ENCODE measurements around the gene CRELD1. TPM values are rescaled to one million over a fixed set of nuclear protein-coding genes. Genes with fewer than 3 reads are reported as not detected.

CRELD1 gene
- total and polyA plus RNA-seq, 10 of the 15 experiments (the other 5 are each of a cell fraction or from before 2014, with no cell fraction given) = 1.3 to 15.9 (median 8.8) TPM

DNA sequence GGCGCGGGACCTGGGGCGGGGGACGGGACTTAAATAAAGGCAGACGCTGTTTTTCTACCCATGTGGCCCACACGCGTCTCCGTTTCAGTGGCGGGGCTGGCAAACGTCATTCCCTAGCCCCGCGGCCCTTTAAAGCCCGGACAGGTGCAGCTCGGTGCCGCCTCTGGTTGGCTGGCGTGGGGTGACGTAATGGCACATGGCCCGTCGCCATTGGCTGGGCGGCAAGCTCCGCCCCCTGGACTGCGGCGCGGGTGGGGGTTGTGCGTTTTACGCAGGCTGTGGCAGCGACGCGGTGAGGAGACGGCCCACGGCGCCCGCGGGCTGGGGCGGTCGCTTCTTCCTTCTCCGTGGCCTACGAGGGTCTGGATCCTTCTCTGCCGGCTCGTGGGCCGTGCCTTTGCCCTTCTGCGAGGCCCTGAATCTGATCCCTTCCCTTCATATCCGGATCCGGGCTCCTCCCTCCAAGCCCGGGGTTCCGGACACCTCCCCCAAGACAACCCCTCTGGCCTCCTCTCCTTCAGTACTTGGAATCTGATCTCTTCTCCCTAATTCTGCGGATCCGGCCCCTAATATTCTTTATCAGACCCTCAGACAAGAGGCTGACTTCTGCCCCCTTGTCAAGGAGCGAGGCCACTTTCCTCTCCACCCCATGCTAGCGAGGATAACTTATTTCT, at the start of gene CRELD1 (continued):
- TF ChIP-seq, protein P1, sequence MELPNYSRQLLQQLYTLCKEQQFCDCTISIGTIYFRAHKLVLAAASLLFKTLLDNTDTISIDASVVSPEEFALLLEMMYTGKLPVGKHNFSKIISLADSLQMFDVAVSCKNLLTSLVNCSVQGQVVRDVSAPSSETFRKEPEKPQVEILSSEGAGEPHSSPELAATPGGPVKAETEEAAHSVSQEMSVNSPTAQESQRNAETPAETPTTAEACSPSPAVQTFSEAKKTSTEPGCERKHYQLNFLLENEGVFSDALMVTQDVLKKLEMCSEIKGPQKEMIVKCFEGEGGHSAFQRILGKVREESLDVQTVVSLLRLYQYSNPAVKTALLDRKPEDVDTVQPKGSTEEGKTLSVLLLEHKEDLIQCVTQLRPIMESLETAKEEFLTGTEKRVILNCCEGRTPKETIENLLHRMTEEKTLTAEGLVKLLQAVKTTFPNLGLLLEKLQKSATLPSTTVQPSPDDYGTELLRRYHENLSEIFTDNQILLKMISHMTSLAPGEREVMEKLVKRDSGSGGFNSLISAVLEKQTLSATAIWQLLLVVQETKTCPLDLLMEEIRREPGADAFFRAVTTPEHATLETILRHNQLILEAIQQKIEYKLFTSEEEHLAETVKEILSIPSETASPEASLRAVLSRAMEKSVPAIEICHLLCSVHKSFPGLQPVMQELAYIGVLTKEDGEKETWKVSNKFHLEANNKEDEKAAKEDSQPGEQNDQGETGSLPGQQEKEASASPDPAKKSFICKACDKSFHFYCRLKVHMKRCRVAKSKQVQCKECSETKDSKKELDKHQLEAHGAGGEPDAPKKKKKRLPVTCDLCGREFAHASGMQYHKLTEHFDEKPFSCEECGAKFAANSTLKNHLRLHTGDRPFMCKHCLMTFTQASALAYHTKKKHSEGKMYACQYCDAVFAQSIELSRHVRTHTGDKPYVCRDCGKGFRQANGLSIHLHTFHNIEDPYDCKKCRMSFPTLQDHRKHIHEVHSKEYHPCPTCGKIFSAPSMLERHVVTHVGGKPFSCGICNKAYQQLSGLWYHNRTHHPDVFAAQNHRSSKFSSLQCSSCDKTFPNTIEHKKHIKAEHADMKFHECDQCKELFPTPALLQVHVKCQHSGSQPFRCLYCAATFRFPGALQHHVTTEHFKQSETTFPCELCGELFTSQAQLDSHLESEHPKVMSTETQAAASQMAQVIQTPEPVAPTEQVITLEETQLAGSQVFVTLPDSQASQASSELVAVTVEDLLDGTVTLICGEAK (IDR thresholded peaks at IDR 0.05; ENCODE audit: borderline replicate concordance) = peak; percentile 57; the same call in 1 of the 2 replicates
- TF ChIP-seq, protein P2, sequence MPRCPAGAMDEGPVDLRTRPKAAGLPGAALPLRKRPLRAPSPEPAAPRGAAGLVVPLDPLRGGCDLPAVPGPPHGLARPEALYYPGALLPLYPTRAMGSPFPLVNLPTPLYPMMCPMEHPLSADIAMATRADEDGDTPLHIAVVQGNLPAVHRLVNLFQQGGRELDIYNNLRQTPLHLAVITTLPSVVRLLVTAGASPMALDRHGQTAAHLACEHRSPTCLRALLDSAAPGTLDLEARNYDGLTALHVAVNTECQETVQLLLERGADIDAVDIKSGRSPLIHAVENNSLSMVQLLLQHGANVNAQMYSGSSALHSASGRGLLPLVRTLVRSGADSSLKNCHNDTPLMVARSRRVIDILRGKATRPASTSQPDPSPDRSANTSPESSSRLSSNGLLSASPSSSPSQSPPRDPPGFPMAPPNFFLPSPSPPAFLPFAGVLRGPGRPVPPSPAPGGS (IDR thresholded peaks at IDR 0.05; ENCODE audit: borderline replicate concordance, insufficient read depth, low read depth, low read length, poor library complexity, severe bottlenecking) = no peak
- TF ChIP-seq MTA3 (IDR thresholded peaks at IDR 0.05; ENCODE audit: borderline replicate concordance, low read length) = no peak
- TF ChIP-seq JUND (IDR thresholded peaks at IDR 0.05; ENCODE audit: low read depth, low read length) = peak; percentile 60; the same call in 1 of the 2 replicates
- TF ChIP-seq, protein P3, sequence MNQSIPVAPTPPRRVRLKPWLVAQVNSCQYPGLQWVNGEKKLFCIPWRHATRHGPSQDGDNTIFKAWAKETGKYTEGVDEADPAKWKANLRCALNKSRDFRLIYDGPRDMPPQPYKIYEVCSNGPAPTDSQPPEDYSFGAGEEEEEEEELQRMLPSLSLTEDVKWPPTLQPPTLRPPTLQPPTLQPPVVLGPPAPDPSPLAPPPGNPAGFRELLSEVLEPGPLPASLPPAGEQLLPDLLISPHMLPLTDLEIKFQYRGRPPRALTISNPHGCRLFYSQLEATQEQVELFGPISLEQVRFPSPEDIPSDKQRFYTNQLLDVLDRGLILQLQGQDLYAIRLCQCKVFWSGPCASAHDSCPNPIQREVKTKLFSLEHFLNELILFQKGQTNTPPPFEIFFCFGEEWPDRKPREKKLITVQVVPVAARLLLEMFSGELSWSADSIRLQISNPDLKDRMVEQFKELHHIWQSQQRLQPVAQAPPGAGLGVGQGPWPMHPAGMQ (IDR thresholded peaks at IDR 0.05; ENCODE audit: borderline replicate concordance) = no peak
- TF ChIP-seq, protein P4, sequence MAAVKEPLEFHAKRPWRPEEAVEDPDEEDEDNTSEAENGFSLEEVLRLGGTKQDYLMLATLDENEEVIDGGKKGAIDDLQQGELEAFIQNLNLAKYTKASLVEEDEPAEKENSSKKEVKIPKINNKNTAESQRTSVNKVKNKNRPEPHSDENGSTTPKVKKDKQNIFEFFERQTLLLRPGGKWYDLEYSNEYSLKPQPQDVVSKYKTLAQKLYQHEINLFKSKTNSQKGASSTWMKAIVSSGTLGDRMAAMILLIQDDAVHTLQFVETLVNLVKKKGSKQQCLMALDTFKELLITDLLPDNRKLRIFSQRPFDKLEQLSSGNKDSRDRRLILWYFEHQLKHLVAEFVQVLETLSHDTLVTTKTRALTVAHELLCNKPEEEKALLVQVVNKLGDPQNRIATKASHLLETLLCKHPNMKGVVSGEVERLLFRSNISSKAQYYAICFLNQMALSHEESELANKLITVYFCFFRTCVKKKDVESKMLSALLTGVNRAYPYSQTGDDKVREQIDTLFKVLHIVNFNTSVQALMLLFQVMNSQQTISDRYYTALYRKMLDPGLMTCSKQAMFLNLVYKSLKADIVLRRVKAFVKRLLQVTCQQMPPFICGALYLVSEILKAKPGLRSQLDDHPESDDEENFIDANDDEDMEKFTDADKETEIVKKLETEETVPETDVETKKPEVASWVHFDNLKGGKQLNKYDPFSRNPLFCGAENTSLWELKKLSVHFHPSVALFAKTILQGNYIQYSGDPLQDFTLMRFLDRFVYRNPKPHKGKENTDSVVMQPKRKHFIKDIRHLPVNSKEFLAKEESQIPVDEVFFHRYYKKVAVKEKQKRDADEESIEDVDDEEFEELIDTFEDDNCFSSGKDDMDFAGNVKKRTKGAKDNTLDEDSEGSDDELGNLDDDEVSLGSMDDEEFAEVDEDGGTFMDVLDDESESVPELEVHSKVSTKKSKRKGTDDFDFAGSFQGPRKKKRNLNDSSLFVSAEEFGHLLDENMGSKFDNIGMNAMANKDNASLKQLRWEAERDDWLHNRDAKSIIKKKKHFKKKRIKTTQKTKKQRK (IDR thresholded peaks at IDR 0.05; ENCODE audit: low read depth, low read length) = no peak
- TF ChIP-seq, protein P5, sequence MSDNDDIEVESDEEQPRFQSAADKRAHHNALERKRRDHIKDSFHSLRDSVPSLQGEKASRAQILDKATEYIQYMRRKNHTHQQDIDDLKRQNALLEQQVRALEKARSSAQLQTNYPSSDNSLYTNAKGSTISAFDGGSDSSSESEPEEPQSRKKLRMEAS (IDR thresholded peaks at IDR 0.05; ENCODE audit: low read depth, low read length) = peak; percentile 68
- TF ChIP-seq, protein P6, sequence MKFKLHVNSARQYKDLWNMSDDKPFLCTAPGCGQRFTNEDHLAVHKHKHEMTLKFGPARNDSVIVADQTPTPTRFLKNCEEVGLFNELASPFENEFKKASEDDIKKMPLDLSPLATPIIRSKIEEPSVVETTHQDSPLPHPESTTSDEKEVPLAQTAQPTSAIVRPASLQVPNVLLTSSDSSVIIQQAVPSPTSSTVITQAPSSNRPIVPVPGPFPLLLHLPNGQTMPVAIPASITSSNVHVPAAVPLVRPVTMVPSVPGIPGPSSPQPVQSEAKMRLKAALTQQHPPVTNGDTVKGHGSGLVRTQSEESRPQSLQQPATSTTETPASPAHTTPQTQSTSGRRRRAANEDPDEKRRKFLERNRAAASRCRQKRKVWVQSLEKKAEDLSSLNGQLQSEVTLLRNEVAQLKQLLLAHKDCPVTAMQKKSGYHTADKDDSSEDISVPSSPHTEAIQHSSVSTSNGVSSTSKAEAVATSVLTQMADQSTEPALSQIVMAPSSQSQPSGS (IDR thresholded peaks at IDR 0.05; ENCODE audit: low read length) = no peak
- peak; percentile 92 for TF ChIP-seq MXI1 (IDR thresholded peaks at IDR 0.05; ENCODE audit: low read depth, low read length)
- no peak for TF ChIP-seq FOS (IDR thresholded peaks at IDR 0.05; ENCODE audit: borderline replicate concordance, extremely low read depth, insufficient read length)
- no peak for TF ChIP-seq TCF3 (IDR thresholded peaks at IDR 0.05; ENCODE audit: borderline replicate concordance, insufficient read depth, low read depth, low read length)
- TF ChIP-seq NFYB (IDR thresholded peaks at IDR 0.05; ENCODE audit: insufficient read depth, low read depth, low read length) = peak; percentile 81
- peak in 1 of 2 experiments; percentile 73; a peak in 2 of 4 replicates for TF ChIP-seq BHLHE40 (IDR thresholded peaks at IDR 0.05; ENCODE audit: borderline replicate concordance in 1 of 2, low read depth in 2 of 2, low read length in 1 of 2)
- TF ChIP-seq PAX5 (IDR thresholded peaks at IDR 0.05; ENCODE audit: borderline replicate concordance, low read depth, low read length) = no peak; the same call in 1 of the 2 replicates
- no peak for TF ChIP-seq ZNF217 (IDR thresholded peaks at IDR 0.05)
- no peak for TF ChIP-seq HDGF (IDR thresholded peaks at IDR 0.05)
